PC-9 (cell line): ENCODE measurements around the gene SYT3. TPM values are rescaled to one million over a fixed set of nuclear protein-coding genes. Genes with fewer than 3 reads are reported as not detected.

Experiments
- BruUV-seq: library from RNA; stranded (reverse); fragments of 400-500 nt; replicated peaks from 2 replicates; lab custom pipeline; 2021; lab: Mats Ljungman, UMichigan
- CTCF ChIA-PET: fragments of 300-600 bp; sonication (Branson Sonifier 250); formaldehyde crosslinking; loops from one replicate; lab custom pipeline; 2022; ENCODE audit warnings: antibody characterized with exemption; lab: Charles Lee
- POLR2A ChIA-PET: fragments of 300-600 bp; sonication (Branson Sonifier 250); formaldehyde crosslinking; loops from one replicate; lab custom pipeline; 2022; ENCODE audit warnings: antibody characterized with exemption; ENCODE audit not compliant: unreplicated experiment; lab: Charles Lee
- DNase-seq, 2 experiments: peaks; one replicate each; pipeline versions ENCODE4 v3.0.0 to v3.0.0-alpha.2; 2015 to 2022; ENCODE audit warnings: mixed read lengths in 1 of 2
- H2AFZ ChIP-seq: fragments of 200-600 bp; sonication (generic); 2 replicates; pipeline ENCODE4 v1.8.1; 2017; ENCODE audit warnings: antibody characterized with exemption
- H3F3A ChIP-seq: fragments of 200-600 bp; sonication (generic); 2 replicates; pipeline ENCODE4 v1.8.1; 2017; ENCODE audit warnings: antibody characterized with exemption, mild to moderate bottlenecking, low read depth; ENCODE audit not compliant: insufficient read depth
- H3K27ac ChIP-seq: fragments of 200-600 bp; sonication (generic); 2 replicates; pipeline ENCODE4 v1.6.1; 2016; ENCODE audit warnings: mixed run types
- H3K27me3 ChIP-seq: fragments of 200-600 bp; sonication (generic); 2 replicates; pipeline ENCODE4 v1.6.1; 2016; ENCODE audit warnings: low read depth, mixed run types; ENCODE audit not compliant: insufficient read depth
- H3K36me3 ChIP-seq: fragments of 200-600 bp; sonication (generic); 2 replicates; pipeline ENCODE4 v1.6.1; 2016; ENCODE audit warnings: low read depth, mixed run types
- H3K4me1 ChIP-seq: fragments of 200-600 bp; sonication (generic); replicated peaks from 2 replicates; pipeline ENCODE4 v1.6.1; 2016; ENCODE audit warnings: mixed run types; ENCODE audit not compliant: insufficient read depth
- H3K4me2 ChIP-seq: fragments of 200-600 bp; sonication (generic); 2 replicates; pipeline ENCODE4 v1.6.1; 2017; ENCODE audit warnings: mixed run types
- H3K4me3 ChIP-seq: fragments of 200-600 bp; sonication (generic); 2 replicates; pipeline ENCODE4 v1.6.1; 2016; ENCODE audit warnings: mixed run types
- H3K79me2 ChIP-seq: fragments of 200-600 bp; sonication (generic); 2 replicates; pipeline ENCODE4 v1.6.1; 2017; ENCODE audit warnings: low read depth, mixed run types
- H3K9me2 ChIP-seq: fragments of 200-600 bp; sonication (generic); 2 replicates; pipeline ENCODE4 v1.8.1; 2017; ENCODE audit warnings: mild to moderate bottlenecking; ENCODE audit not compliant: insufficient read depth
- H3K9me3 ChIP-seq: fragments of 200-600 bp; sonication (generic); 2 replicates; pipeline ENCODE4 v1.8.1; 2016; ENCODE audit warnings: low read depth; ENCODE audit not compliant: insufficient read depth
- H4K20me1 ChIP-seq: fragments of 200-600 bp; sonication (generic); 2 replicates; pipeline ENCODE4 v1.8.1; 2017; ENCODE audit not compliant: insufficient read depth
- CTCF ChIP-seq: fragments of 200-600 bp; sonication (generic); conservative IDR thresholded peaks from 2 replicates; pipeline ENCODE4 v1.6.1; 2017; ENCODE audit warnings: mixed run types, antibody characterized with exemption, mild to moderate bottlenecking, moderate library complexity
- EZH2 ChIP-seq: fragments of 200-600 bp; sonication (generic); IDR thresholded peaks from 2 replicates; pipeline ENCODE4 v1.8.0; 2017; ENCODE audit warnings: antibody characterized with exemption, low read depth
- intact Hi-C: fragments of 100-400 bp; cut with micrococcal nuclease; formaldehyde crosslinking; loops from one replicate; pipeline ENCODE4 v1.10.0; 2022; ENCODE audit not compliant: unreplicated experiment
- total RNA-seq: library from RNA; stranded (reverse); gene quantifications from 2 replicates; pipeline ENCODE4 v1.2.3, GENCODE V29; 2021

SYT3 gene
- total RNA-seq, 1 experiment from 2014 or later = not detected

GRCh38 chr19:50632151-50632835, 7.4 kb downstream of the SYT3 start:
- ChIA-PET POLR2A (no interaction called here), CTCF (no interaction called here)
- Histone ChIP-seq H3K9me3 (peaks cover 11% of the 10 kb centered on the region), H3K4me2 (no peak overlapping the region), H3K4me1 (no peaks in the 10 kb centered on the region), H3K9me2 (no peaks in the 10 kb centered on the region), H3K4me3 (no peak overlapping the region), H3K79me2 (no peaks in the 10 kb centered on the region), H2AFZ (no peak overlapping the region), H3K27me3 (peaks cover 88% of the 10 kb centered on the region), H3F3A (no peaks in the 10 kb centered on the region), H3K36me3 (no peaks in the 10 kb centered on the region), H3K27ac (no peak overlapping the region), H4K20me1 (no peaks in the 10 kb centered on the region)
- TF ChIP-seq EZH2 = no peak
- TF ChIP-seq CTCF = peak; percentile 25; the same call in 1 of the 2 replicates
- DNase-seq = no peak
- BruUV-seq = no TSS peak
- intact Hi-C loops = no loop called here

GRCh38 chr19:50629801-50630200, 9.9 kb downstream of the SYT3 start:
- no TSS peak for BruUV-seq
- Histone ChIP-seq H3K36me3 (no peaks in the 10 kb centered on the region), H3K79me2 (no peaks in the 10 kb centered on the region), H4K20me1 (no peaks in the 10 kb centered on the region; the same call in none of the 2 replicates), H3K9me3 (peaks cover 11% of the 10 kb centered on the region), H3K27me3 (peaks cover 88% of the 10 kb centered on the region), H2AFZ (no peak overlapping the region), H3K4me3 (no peak overlapping the region), H3K4me2 (no peak overlapping the region), H3K27ac (no peak overlapping the region), H3K9me2 (no peaks in the 10 kb centered on the region), H3F3A (no peaks in the 10 kb centered on the region), H3K4me1 (no peaks in the 10 kb centered on the region)
- intact Hi-C loops = no loop called here
- POLR2A ChIA-PET = no interaction called here
- DNase-seq = no peak
- CTCF ChIA-PET = no interaction called here
- TF ChIP-seq EZH2 (no peak), CTCF (no peak)

GRCh38 chr19:50629194-50629593, 10.5 kb downstream of the SYT3 start:
- Histone ChIP-seq H3K79me2 (no peaks in the 10 kb centered on the region), H3K4me3 (no peak overlapping the region), H3K4me2 (no peak overlapping the region), H3K27me3 (peaks cover 92% of the 10 kb centered on the region), H2AFZ (no peak overlapping the region), H3K9me3 (peaks cover 11% of the 10 kb centered on the region), H3K27ac (no peak overlapping the region), H4K20me1 (no peaks in the 10 kb centered on the region; the same call in none of the 2 replicates), H3K36me3 (no peaks in the 10 kb centered on the region), H3K9me2 (no peaks in the 10 kb centered on the region), H3F3A (no peaks in the 10 kb centered on the region), H3K4me1 (no peaks in the 10 kb centered on the region)
- intact Hi-C loops = no loop called here
- DNase-seq = no peak
- POLR2A ChIA-PET = no interaction called here
- BruUV-seq = no TSS peak
- CTCF ChIA-PET = no interaction called here
- TF ChIP-seq CTCF (no peak), EZH2 (no peak)
